NCI-H1930 (cell line): ENCODE results near the gene MTARC1.

ENCODE experiments used
- DNase-seq, 2 experiments: peaks; one replicate each; lab custom pipeline; 2025; lab: John Stamatoyannopoulos, UW

MTARC1 gene

GRCh38 chr1:220833436-220833835 is 46.7 kb downstream of the MTARC1 start:
- no peak for DNase-seq

DNA sequence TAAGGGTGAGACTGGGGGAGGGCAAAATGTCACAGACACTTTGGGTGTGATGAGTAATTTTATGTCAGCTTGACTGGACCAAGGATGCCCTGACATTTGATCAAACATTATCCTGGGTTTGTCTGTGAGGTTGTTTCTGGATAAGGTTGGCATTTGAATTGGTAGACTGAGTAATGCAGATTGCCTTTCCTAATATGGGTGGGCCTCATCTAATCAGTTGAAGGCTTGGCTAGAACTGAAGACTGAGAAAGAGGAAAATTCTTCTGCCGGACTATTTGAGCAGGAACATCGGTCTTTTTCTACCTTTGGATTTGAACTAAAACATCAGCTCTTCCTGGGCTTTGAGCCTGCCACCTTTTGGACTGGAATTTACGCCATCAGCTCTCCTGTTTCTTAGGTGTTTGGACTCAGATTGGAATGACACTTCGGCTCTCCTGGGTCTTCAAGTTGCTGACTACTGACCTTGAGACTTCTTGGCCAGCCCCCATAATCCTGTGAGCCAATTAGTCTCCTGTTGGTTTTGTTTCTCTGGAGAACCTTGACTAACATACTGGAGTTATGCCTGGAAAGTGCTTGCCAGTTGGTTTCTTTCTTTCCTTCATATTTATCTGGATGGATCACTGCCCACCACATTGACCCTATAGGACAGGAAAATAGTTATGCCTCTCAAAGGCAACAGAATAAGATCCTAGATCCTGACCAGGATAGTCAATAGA is 47.6 kb downstream of the MTARC1 start:
- DNase-seq = no peak
